HG02885 (cell line): ENCODE measurements around the gene LRRC15.

Experiments
- ATAC-seq: cut with Tn5 transposase; IDR thresholded peaks from one replicate; pipeline ENCODE4 v1.9.1; 2021; ENCODE audit warnings: mild to moderate bottlenecking; ENCODE audit not compliant: unreplicated experiment, poor library complexity

Gene LRRC15

DNA sequence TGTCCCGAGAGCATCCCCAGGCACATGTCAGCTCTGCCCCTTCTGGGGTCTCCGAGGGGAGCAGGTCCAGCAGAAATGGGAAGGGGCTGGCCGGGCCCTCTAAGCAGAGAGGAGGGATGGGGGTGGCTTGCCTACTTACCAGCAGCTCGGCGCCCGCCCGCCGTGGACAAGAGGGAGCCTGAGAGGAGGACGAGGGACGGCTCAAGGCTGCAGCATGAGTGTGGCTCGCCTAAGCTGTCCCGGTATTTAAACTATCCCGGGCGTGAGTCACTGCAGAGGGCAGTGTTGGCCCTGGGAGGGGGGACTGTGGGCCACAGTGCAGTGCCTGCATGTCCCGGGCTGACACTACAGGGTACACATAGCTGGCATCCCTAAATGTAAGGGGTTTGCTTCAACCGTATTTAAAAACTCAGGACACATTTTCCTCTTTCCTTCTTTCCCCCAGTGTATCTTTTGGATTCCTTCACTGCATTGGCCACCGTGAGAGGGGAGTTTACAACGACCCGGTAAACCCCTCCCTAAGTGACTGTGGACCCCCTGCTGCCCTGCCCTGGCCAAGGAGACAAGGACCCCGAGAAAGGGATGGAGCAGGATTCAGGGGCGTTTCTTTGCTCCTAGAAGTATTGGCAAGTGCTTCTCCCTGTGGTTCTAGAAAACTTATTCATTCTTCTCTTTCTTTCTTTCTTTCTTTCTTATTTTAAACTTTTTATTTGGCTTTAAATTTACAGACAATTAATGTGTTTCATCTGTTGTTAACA is at the start of gene LRRC15:
Gene LRRC15, minus strand, starts transcription at position 222 of the 758 bp plus-strand sequence. CDS start 8,700 bp downstream, outside the sequence.
- no peak for ATAC-seq

DNA sequence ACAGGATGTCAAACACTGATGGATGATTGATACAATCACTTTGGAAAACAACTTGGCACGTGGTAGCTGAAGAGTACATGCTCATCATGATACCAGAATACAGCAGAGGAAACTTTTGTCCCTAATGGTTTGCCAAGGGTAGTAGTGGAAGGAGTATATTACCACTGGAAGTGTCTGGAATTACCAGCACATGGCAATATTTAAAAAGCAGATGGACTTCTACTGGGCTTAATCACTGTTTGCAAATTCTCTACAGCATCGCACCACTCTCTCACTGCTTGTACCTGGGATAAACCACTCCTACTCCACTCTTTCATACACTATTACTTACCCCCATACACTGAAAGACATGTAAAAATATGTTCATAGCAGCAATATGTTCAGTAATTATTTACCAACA is 49.1 kb upstream of the LRRC15 start:
- ATAC-seq: no peak

DNA sequence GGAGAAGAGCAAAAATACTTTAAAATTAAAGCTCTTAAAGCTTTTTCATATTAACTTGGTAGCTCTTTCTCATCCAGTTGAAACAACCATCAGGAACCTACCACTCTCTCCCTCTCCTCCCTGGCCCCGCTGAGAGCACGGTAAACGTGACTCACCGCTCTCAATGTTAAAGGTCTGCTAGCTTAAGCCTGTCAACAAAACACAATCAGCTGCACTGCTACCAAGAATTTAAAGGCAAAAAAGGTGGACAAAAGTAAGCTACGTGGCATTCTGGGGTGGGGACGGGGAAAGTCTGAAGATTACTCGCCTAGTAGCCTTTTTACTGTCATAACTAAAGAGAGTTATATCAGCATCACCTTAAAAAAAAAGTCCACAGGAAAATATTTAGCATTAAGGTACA is 37.9 kb upstream of the LRRC15 start:
- ATAC-seq: no peak

DNA sequence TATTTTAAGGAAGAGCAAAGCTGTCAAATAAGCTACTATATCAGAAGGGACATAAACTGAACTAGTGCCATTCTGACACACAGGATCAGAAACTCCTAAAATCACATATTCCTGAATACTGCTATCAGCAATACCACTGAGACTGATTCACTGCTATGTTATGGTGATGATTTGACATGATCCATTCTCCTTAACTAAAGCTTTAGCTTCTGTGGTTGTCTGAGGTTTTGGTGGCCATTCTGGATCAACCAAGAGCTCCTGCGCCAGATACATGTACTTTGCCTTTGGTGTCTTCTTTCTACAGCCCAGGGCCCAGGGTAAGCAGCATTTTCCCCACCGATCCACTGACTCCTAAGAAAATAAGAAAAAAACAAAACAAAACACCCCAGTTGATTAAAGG is 36.2 kb upstream of the LRRC15 start:
- ATAC-seq: no peak

DNA sequence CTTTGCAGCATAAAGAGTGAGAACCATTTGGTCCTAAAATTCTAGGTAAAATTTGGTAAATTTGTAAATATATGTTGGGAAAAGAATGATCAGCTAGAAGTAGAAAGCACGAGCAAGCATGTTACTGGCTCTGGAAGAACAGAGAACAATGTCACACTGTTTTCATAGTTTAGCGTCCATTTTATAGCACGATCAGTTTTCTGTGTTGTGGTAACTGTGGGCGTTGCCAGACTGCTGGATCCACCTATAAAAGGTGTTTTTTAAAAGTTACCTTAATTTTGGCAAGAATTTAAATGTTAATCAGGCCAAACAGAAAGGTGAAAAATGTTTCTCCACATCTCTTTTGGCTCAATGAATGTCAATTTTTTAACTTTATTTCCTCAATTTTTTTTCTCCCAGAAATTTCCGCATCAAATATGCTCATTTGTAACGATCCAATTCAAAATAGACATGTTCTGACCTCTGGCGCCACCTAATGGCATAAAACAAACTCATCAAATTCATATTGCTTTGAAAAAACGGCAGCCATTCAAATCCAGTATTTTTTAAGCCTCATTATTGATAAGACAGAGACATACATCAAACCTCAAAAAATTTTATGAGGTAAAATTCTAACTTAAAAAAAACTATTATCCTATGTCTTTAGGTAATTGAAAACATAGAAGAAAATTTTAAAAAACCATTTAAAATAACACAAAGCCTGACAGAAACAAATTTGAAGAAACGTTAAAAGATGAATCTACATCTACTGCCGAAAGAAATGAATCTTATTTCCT is 35.0 kb upstream of the LRRC15 start:
- ATAC-seq: no peak

DNA sequence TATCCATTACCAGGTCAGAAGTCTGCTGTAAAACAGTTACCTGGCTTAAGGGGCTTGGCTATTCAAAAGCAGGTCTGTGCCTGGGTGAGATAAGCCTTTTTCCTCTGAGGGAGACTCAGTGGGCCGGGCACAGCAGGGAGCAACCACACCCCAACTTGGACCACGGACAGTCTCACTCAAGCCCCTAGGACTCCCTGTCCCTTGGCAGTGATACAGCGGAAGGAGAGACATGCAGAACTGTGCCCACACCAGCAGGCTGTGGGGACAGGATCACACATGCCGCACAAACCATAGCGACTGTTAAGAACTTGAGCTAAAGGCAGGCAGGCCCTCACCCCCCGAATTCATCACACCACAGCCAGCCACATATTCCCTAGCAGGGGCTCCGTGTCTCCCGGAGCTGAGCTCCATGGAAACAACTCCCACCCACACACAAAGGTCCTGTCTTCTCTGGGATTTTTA is 32.4 kb upstream of the LRRC15 start:
- no peak for ATAC-seq

DNA sequence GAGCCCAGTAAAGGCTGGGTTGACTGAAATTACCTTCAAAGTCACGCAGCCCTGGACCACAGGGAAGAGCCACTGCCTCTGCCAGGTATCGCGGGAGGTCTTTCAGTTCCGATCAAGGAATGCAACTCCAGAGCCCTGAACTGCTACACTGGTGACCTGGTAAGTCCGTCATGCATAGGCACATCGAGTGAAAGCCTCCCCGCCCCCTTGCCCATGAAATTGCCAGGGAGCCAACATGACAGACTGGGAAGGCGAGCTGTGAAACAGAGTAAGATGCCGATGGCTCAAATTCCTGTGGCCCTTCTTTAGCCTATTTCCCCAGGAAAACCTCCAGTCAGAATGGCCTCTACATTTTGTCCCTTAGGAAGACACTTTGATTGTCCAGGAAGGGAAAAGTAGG is 31.8 kb upstream of the LRRC15 start:
- ATAC-seq: no peak

DNA sequence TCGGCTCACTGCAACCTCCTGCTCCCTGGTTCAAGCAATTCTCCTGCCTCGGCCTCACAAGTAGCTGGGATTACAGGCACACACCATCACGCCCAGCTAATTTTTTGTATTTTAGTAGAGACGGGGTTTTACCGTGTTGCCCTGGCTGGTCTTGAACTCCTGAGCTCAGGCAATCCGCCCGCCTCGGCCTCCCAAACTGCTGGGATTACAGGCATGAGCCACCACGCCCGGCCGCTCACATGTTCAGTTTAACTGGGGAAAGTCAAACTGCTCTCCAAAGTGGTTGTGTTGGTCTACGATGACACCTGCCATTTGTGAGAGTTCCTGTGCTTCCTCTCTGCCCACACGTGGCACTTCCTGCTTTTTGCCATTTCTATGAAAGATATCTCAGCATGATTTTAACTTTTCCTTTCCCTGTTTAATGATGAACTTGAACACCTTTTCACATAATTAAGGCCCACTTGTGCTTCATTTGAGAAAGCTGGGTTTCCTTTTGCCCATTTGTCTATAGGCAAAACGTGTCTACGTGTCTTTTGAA is 30.4 kb upstream of the LRRC15 start:
- ATAC-seq: no peak

DNA sequence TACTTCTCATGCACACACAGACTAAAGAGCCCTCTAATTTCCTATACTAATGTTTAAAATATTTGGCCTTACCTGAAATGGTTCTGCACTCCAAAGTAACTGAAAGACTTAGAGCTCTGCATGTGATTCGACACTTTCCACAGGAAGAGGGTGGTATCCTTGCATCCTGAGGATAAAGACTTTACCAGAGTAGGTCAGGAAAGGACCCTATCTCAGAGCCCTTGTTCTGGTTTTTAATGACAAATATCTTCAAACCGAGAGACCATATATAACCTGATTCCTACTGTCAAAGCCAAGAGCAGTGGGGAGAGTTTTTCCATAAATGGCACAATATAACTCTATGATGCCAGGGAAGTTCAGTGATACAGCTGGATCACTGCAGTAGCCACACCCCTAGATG is 29.6 kb upstream of the LRRC15 start, which contains the start of gene GP5:
Gene GP5, minus strand, starts transcription at position 101 of the 400 bp plus-strand sequence. CDS start 984 bp downstream, outside the sequence.
- ATAC-seq: no peak

DNA sequence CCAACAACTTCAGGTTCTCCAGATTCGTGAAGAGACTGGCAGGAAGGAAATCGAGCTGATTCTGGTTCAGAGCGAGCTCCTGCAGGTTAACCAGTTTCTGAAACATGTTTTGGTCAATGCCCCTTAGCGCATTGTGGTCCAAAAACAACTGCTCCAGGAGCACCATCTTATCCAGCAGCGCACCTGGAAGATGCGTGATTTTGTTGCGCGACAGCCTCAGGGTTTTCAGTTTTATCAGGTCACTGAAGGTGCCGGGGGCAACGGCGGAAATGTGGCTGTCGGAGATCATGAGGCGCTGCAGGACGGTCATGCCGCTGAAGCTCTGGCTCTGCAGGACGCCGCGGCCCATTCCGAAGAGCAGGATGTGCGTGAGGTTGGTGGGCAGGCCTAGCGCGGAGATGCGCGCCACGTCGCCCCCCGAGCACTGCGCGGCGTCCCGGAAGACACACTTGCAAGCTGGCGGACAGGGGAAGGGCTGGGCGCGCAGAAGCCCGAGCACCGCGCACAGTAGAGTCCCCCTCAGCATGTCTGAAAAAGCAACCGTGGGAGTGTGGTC is 28.3 kb upstream of the LRRC15 start:
- no peak for ATAC-seq

DNA sequence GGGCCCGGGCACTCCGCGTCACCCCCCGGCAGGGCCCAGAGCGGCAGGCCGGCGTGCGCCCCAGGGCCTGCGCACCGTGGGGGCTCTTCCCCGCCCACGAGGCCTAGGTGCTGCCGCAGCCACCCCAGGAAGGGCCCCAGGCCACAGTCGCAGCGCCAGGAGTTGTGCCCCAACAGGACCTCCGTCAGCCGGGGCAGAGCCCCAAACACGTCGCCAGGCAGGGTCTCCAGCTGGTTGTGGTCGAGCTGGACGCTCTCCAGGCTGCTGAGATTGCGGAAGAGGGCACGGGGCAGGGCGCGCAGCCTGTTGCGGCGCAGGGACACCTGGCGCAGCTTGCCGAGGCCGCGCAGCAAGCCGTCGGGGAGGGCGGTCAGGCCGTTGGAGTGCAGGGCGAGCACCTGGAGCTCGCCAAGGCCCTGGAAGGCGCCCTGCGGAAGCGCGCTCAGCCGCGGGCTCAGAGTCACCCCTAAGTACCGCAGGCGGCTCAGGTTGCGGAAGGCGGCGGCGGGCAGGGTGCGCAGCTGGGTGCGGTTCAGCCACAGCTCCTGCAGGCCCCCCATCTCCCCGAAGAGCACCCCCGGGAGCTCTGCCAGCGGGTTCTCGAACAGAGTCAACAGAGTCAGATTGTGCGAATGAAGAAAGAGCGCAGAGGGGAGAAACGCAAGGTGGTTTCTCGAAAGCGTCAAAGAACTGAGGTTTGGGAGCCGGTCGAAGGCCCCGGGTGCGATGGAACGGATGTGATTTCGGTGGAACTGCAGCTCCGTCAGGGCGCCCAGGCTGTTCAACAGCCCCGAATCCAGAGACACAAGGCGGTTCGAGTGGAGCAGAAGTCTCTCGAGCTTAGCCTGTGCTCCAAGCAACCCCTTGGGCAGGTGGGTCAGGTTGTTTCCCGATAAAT is 27.6 kb upstream of the LRRC15 start:
- no peak for ATAC-seq

DNA sequence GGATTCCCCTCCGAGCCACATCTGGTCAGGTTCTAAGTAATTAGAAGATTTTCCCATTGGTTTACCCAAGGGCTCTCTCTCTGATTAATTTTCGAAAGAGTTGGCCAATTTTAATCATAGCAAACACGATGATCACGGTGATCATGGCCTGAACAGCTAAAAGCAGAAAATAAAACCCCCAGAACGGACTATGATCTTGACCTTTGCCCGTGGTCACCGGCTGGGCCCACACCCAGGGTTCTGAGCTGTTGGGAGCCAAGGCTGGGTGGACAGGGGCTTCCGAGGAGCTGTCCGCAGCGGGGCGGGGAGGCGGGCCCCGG is 27.0 kb upstream of the LRRC15 start:
- no peak for ATAC-seq

DNA sequence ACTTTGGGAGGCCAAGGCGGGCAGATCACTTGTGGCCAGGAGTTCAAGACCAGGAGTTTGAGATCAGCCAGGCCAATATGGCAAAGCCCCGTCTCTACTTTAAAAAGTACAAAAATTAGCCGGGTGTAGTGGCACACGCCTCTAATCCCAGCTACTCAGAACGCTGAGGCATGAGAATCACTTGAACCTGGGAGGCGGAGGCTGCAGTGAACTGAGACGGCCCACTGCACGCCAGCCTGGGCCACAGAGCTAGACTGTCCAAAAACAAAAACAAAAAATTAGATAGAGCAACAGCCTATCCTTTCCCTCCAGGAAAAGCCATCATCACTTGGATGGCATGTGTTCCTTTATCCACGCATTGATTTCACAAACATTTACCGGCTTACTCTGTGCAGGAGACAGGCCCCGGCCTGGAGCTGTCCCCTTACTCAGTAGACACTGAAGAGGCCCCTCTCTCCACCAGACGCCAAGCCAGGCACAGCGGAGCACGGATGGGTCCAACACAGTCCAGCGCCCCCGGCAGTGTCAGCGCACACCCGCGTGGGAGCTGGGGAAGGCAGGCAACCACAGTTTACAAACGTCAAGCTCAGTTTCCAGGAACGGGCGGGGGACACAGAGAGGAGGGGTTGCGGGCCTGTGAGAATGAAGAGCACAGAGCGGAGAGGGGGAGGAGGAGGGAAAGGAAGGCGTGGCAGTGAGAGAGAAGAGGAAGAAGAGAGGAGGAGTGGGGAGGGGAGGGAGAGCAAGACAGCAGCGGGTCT is 26.4 kb upstream of the LRRC15 start:
- ATAC-seq: no peak

DNA sequence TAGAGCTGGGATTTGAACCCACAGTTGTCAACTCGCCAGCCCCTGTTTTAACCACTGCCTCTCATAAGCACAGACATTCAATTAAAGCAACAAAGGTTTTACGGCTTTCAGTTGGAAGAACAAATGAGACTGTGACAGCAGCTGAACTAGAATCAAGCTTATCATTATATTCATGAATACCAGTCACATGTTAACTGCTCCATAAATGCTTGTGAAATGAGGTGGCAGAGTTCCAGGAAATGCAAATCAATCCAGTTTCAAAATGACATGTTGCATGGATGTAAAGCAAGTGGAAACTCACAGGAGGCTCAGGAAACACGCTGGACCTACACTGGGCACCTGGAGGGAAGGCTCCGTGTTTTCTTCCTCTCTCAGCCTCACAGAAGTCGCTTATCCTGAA is 25.7 kb upstream of the LRRC15 start:
- no peak for ATAC-seq

DNA sequence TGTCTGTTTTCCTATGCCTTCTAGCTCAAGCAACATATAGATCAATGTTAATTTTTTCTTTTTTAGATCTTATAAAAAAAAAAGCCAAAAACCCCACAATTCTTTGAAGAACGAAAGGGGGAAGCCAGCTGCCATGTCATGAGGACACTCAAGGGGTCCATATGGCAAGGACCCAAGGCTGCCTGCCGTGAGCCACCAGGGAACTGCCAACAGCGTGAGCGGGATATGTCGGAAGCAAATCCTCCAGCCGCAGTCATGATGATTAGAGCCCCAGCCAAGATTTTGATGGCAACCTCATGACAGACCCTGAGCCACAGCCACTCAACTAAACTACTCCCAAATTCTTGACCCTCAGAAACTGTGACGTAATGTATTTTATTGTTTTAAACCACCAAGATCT is 23.0 kb upstream of the LRRC15 start:
- no peak for ATAC-seq

DNA sequence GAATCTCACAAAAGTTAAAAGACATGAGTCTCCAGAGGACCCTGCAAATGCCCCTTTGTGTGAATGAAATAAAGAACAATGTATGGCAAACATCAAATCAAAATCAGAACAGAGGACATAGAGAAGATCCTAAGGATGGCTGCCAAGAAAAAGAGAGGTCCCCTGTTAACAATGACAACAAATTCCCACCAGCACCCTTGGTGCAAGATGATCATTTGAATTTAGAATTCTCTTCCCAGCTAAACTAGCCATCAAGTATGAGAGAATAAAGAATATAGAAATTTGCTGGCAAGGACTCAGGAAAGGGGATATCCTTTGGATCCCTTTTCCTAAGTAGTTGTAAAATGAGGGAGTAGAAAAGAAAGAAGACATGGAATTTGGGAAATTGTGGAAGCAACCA is 21.3 kb upstream of the LRRC15 start:
- no peak for ATAC-seq

DNA sequence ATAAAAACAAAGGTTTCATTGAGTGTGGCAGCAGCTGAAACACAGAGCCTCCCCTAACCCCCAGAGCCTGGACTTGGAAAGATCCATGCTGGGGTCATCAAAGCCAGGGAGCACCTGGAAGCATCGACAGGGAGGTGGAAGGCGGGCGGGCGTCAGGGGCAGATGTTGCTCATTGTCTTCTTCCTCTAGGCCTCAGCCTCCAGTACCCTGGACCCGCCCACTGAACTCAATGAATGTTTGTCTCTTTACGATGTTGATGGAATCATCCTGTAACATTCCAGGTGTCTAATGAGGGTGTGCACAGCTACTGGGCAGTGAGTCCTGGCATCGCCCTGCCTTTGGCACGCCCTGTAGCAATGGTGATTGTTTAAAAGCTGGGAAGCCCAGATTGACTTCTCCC is 19.7 kb upstream of the LRRC15 start:
- ATAC-seq: no peak

DNA sequence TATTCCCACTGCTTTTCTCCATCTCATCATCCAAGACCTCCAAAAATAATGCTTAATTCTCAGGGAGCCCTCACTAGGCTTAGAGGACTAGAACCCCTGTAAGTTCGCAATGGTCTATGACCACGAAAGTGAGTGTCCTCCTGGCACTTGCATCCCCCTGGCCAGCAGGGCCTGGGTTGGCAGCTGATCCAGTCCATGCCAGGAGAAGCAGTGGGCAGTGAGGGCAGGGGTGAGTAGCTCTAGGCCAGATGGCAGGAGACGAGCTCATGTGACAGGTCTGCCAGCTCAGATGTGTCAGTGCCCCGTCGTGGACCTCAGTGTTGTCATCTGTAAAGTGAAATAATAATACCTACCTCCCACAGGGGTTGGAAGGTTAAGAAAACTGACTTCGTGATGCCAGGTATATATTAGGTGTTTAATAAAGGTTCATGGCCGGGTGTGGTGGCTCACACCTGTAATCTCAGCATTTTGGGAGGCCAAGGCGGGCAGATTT is 18.4 kb upstream of the LRRC15 start:
- no peak for ATAC-seq

DNA sequence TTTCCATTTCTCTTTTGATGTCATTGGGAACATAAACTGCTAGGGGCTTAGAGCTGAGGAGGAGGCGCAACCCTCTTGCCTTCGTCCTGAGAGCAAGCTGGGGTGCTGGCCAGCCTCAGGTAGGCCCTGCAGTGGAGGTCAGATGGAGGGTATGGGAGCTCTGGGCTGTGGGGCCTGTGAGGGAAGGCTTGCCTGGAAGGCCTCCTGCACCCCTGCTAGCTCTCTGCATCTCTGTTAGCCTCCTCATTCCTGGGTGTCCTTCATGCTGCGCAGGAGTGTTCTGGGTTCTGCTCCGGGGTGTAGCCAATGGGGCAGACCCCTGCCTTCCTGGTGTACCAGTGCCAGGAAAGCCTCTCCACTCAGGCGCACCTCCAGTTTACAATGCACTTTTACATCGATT is 17.7 kb upstream of the LRRC15 start:
- ATAC-seq: no peak
